GM19467 (cell line): ENCODE measurements around the gene PCYT1B.
A peak's percentile ranks its signal among the peaks of the same experiment; 100 is the strongest.
"Not testable (repeated sequence)": the region's sequence is repeated elsewhere in the genome, so short reads cannot be mapped to it uniquely, and the experiment has no call there.

Experiments used
- ATAC-seq: cut with Tn5 transposase; IDR thresholded peaks from one replicate; pipeline ENCODE4 v1.9.1; 2021; ENCODE audit warnings: mild to moderate bottlenecking, moderate library complexity; ENCODE audit not compliant: unreplicated experiment

PCYT1B gene

GRCh38 chrX:24647257-24648058 is at the start of gene PCYT1B:
Gene PCYT1B (minus strand): TSS chrX:24647347. CDS start chrX:24647105, 242 bp downstream.
- peak; percentile 77 for ATAC-seq

GRCh38 chrX:24696294-24696693 is 49.1 kb upstream of the PCYT1B start:
- no peak for ATAC-seq

- ATAC-seq = no peak
Measured at GRCh38 chrX:24694825-24695224, 47.7 kb upstream of the PCYT1B start.

- peak; percentile 92 for ATAC-seq
Measured at GRCh38 chrX:24693453-24694202, 46.5 kb upstream of the PCYT1B start, which contains the start of gene POLA1. Gene POLA1 (plus strand): TSS chrX:24693918. CDS start chrX:24693962, 44 bp downstream.

GRCh38 chrX:24692305-24692704 is 45.2 kb upstream of the PCYT1B start:
- ATAC-seq = no peak

GRCh38 chrX:24684048-24684447 is 36.9 kb upstream of the PCYT1B start:
- no peak for ATAC-seq

- ATAC-seq = no peak
Measured at GRCh38 chrX:24682739-24683432, 35.7 kb upstream of the PCYT1B start.

- ATAC-seq = no peak
Measured at GRCh38 chrX:24676403-24677024, 29.4 kb upstream of the PCYT1B start.

- no peak for ATAC-seq
Measured at GRCh38 chrX:24673424-24673823, 26.3 kb upstream of the PCYT1B start.

GRCh38 chrX:24672701-24673190 is 25.6 kb upstream of the PCYT1B start:
- ATAC-seq = no peak

GRCh38 chrX:24668111-24668510 is 21.0 kb upstream of the PCYT1B start:
- no peak for ATAC-seq

- no peak for ATAC-seq
Measured at GRCh38 chrX:24662352-24662751, 15.2 kb upstream of the PCYT1B start.

- no peak for ATAC-seq
Measured at GRCh38 chrX:24661292-24661691, 14.1 kb upstream of the PCYT1B start.

GRCh38 chrX:24659646-24660045 is 12.5 kb upstream of the PCYT1B start:
- ATAC-seq = no peak

GRCh38 chrX:24659106-24659505 is 12.0 kb upstream of the PCYT1B start:
- no peak for ATAC-seq

- ATAC-seq = no peak
Measured at GRCh38 chrX:24658421-24658820, 11.3 kb upstream of the PCYT1B start.

GRCh38 chrX:24657671-24658386 is 10.7 kb upstream of the PCYT1B start:
- no peak for ATAC-seq

GRCh38 chrX:24655679-24656078 is 8.5 kb upstream of the PCYT1B start:
- not testable (repeated sequence) for ATAC-seq

GRCh38 chrX:24651783-24652182 is 4.6 kb upstream of the PCYT1B start:
- ATAC-seq = no peak

- no peak for ATAC-seq
Measured at GRCh38 chrX:24648495-24648894, 1.3 kb upstream of the PCYT1B start.
